Effector memory CD4-positive, alpha-beta T cell (primary cell): Measurements from ENCODE around the gene VSIG10L2.

Experiments used
- DNase-seq, 3 donors: peaks; one replicate each; pipeline ENCODE4 v3.0.0-alpha.2; 2020
- H3K27ac ChIP-seq: 2 replicates; pipeline ENCODE4 v1.7.0; 2013; ENCODE audit warnings: mild to moderate bottlenecking, low read length, moderate library complexity; ENCODE audit not compliant: insufficient read depth, poor library complexity, severe bottlenecking
- H3K27me3 ChIP-seq: replicated peaks from 2 replicates; pipeline ENCODE4 v1.7.0; 2013; ENCODE audit warnings: mild to moderate bottlenecking, low read length; ENCODE audit not compliant: insufficient read depth, control insufficient read depth, poor library complexity, severe bottlenecking
- H3K36me3 ChIP-seq: 2 replicates; pipeline ENCODE4 v1.7.0; 2013; ENCODE audit warnings: mild to moderate bottlenecking, low read length, moderate library complexity; ENCODE audit not compliant: control insufficient read depth, insufficient read depth
- H3K4me1 ChIP-seq: 2 replicates; pipeline ENCODE4 v1.7.0; 2013; ENCODE audit warnings: low read length, mild to moderate bottlenecking; ENCODE audit not compliant: control insufficient read depth, insufficient read depth, poor library complexity, severe bottlenecking
- H3K4me3 ChIP-seq: 2 replicates; pipeline ENCODE4 v1.7.0; 2013; ENCODE audit warnings: low read length, low read depth, mild to moderate bottlenecking; ENCODE audit not compliant: insufficient read depth, poor library complexity, severe bottlenecking
- H3K9me3 ChIP-seq: 2 replicates; pipeline ENCODE4 v1.7.0; 2013; ENCODE audit warnings: mild to moderate bottlenecking, low read length, moderate library complexity; ENCODE audit not compliant: control insufficient read depth

VSIG10L2 gene

DNA sequence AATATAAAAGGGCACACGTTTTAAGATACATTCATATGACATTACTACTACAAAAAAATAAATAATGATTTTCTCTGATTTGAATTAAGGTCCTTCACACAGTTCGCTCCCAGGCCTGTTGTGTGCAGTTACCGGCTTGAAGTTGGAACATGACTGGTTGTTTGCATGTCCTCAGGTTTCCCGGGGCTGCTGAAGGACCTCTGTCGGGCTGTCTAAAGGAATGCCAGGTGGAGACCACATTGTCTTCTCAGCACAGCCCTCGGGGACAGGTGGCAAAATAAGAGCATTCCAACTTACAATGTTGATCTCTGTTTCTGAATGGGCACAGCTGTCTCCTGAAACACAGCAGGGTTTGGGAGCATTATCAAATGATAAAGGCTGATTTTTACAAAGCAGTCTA lies 14.9 kb downstream of the VSIG10L2 start:
- Histone ChIP-seq H3K36me3 (no peaks in the 10 kb centered on the region), H3K4me1 (no peaks in the 10 kb centered on the region), H3K27ac (no peak overlapping the region), H3K27me3 (no peaks in the 10 kb centered on the region), H3K4me3 (no peak overlapping the region), H3K9me3 (no peaks in the 10 kb centered on the region)
- DNase-seq: no peak

- H3K4me3 ChIP-seq: no peak overlapping the region
- H3K27me3 ChIP-seq: no peaks in the 10 kb centered on the region
- H3K4me1 ChIP-seq: no peaks in the 10 kb centered on the region
- no peaks in the 10 kb centered on the region for H3K36me3 ChIP-seq
- DNase-seq: no peak
- no peak overlapping the region for H3K27ac ChIP-seq
- H3K9me3 ChIP-seq: no peaks in the 10 kb centered on the region
Observed at GRCh38 chr11:125967515-125967914, 21.7 kb downstream of the VSIG10L2 start.

- H3K9me3 ChIP-seq: no peaks in the 10 kb centered on the region
- H3K4me1 ChIP-seq: no peaks in the 10 kb centered on the region
- no peak overlapping the region for H3K4me3 ChIP-seq
- no peaks in the 10 kb centered on the region for H3K27me3 ChIP-seq
- no peak for DNase-seq
- no peaks in the 10 kb centered on the region for H3K36me3 ChIP-seq
- H3K27ac ChIP-seq: no peak overlapping the region
Observed at GRCh38 chr11:125968354-125968753, 22.5 kb downstream of the VSIG10L2 start.

DNA sequence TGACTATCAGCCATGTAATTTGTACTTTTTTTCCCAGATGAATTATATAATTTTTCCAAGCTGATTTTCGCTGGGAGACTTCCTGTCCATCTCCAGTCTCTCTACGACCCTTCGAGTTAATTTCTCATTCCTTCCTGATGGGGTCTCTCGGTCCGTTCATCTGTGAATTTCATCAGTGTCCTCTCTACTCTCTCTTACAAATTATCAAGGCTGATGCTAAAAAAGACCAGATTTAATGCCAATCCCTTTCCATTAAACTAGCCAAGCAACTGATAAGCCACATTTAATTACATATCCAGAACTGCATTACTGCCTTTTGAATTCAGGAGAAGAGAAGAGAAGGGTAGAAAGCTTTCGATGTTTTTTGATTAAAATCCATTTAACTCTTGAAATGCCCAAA lies 25.8 kb downstream of the VSIG10L2 start:
- H3K9me3 ChIP-seq: no peaks in the 10 kb centered on the region
- H3K4me1 ChIP-seq: no peaks in the 10 kb centered on the region
- no peak overlapping the region for H3K27ac ChIP-seq
- no peak overlapping the region for H3K4me3 ChIP-seq
- no peak for DNase-seq
- H3K36me3 ChIP-seq: no peaks in the 10 kb centered on the region
- H3K27me3 ChIP-seq: no peaks in the 10 kb centered on the region

DNA sequence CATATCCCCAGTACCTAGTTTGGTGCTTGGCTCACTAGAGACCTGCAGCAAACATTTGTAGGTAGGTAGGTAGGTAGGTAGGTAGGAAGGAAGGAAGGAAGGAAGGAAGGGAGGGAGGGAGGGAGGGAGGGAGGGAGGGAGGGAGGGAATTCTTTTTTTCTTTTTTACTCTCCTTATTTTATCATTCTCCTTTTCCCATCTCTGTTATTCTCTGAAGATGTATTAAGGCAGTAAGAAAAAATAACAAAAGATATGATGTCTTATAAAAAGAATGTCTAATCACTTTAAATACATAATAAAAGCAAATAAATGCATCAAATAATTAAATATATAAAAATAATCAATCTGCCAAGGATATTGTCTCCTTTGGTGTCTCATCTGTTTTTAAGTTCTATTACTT lies 28.4 kb downstream of the VSIG10L2 start:
- H3K27ac ChIP-seq: no peak overlapping the region
- no peaks in the 10 kb centered on the region for H3K4me1 ChIP-seq
- H3K9me3 ChIP-seq: no peaks in the 10 kb centered on the region
- H3K4me3 ChIP-seq: no peak overlapping the region
- no peak for DNase-seq
- H3K27me3 ChIP-seq: no peaks in the 10 kb centered on the region
- no peaks in the 10 kb centered on the region for H3K36me3 ChIP-seq

- Histone ChIP-seq H3K4me1 (no peaks in the 10 kb centered on the region), H3K27ac (no peak overlapping the region), H3K4me3 (no peak overlapping the region), H3K36me3 (no peaks in the 10 kb centered on the region), H3K9me3 (no peaks in the 10 kb centered on the region), H3K27me3 (no peaks in the 10 kb centered on the region)
- DNase-seq: no peak
Observed at GRCh38 chr11:125975634-125976033, 29.8 kb downstream of the VSIG10L2 start.

- Histone ChIP-seq H3K9me3 (no peaks in the 10 kb centered on the region), H3K36me3 (no peaks in the 10 kb centered on the region), H3K27ac (no peak overlapping the region), H3K4me3 (no peak overlapping the region), H3K27me3 (no peaks in the 10 kb centered on the region), H3K4me1 (no peaks in the 10 kb centered on the region)
- no peak for DNase-seq
Observed at GRCh38 chr11:125976156-125976555, 30.3 kb downstream of the VSIG10L2 start.

DNA sequence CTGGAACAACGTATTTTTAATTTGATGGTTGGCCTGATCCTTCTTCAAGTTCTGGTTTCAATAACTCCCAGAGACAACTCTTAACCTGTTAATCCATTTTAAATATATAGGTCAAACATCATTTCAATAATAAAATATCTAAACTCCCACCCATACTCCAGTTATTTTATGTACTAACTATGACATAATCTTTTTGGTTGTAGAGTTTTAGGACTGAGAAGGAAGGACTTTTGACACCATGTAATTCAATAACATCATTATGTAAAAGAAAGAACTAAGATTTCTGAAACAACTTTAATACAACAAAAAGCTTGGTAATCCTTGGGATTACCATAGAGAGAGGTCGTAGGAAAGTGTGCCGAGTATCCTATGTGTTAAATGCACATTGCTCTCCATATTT lies 31.5 kb downstream of the VSIG10L2 start:
- H3K36me3 ChIP-seq: no peaks in the 10 kb centered on the region
- H3K27me3 ChIP-seq: no peaks in the 10 kb centered on the region
- H3K27ac ChIP-seq: no peak overlapping the region
- no peak overlapping the region for H3K4me3 ChIP-seq
- H3K4me1 ChIP-seq: no peaks in the 10 kb centered on the region
- no peaks in the 10 kb centered on the region for H3K9me3 ChIP-seq
- no peak for DNase-seq

GRCh38 chr11:125978181-125978716 lies 32.4 kb downstream of the VSIG10L2 start:
- no peaks in the 10 kb centered on the region for H3K4me1 ChIP-seq
- no peaks in the 10 kb centered on the region for H3K36me3 ChIP-seq
- H3K9me3 ChIP-seq: no peaks in the 10 kb centered on the region
- H3K27me3 ChIP-seq: no peaks in the 10 kb centered on the region
- no peak overlapping the region for H3K27ac ChIP-seq
- H3K4me3 ChIP-seq: no peak overlapping the region
- DNase-seq: no peak

- Histone ChIP-seq H3K36me3 (no peaks in the 10 kb centered on the region), H3K27ac (no peak overlapping the region), H3K27me3 (no peaks in the 10 kb centered on the region), H3K9me3 (no peaks in the 10 kb centered on the region), H3K4me1 (no peaks in the 10 kb centered on the region), H3K4me3 (no peak overlapping the region)
- no peak for DNase-seq
Observed at GRCh38 chr11:125978778-125979407, 33.0 kb downstream of the VSIG10L2 start.
